ENCODE measurements around the gene ARHGEF19.
"Not testable (repeated sequence)": the region's sequence is repeated elsewhere in the genome, so short reads cannot be mapped to it uniquely, and the experiment has no call there.

Gene ARHGEF19

GRCh38 chr1:16170283-16170673 is 42.2 kb downstream of the ARHGEF19 start:
- POLR2A ChIA-PET = no interaction called here
- no peak for TF ChIP-seq CTCF (IDR thresholded peaks at IDR 0.05; ENCODE audit: insufficient read depth, low read length, missing control alignments)
- CTCF ChIA-PET = interaction anchor here (1.5 kb wide), 1 partner anchor 91 kb away, joined by 3 read pairs; no protein-coding TSS in a partner anchor
- H3K4me3 ChIP-seq (ENCODE audit: low read depth, low read length) = no peak overlapping the region
- no peak for DNase-seq (ENCODE audit: low read depth, low spot score)

- CTCF ChIA-PET = interaction anchor here (0.9 to 1.3 kb wide), 5 partner anchors 12 to 89 kb away, joined by 3 to 5 read pairs (median 4); no protein-coding TSS in a partner anchor
- TF ChIP-seq CTCF (IDR thresholded peaks at IDR 0.05; ENCODE audit: insufficient read depth, low read length, missing control alignments) = no peak
- H3K4me3 ChIP-seq (ENCODE audit: low read depth, low read length) = no peak overlapping the region
- DNase-seq (ENCODE audit: low read depth, low spot score) = no peak
- POLR2A ChIA-PET = no interaction called here
Observed at GRCh38 chr1:16168622-16169360, 43.7 kb downstream of the ARHGEF19 start.

GRCh38 chr1:16168144-16168495 is 44.3 kb downstream of the ARHGEF19 start:
- H3K4me3 ChIP-seq (ENCODE audit: low read depth, low read length); DNase-seq (ENCODE audit: low read depth, low spot score); POLR2A ChIA-PET: not testable (repeated sequence)
- CTCF ChIA-PET = interaction anchor here (1.0 to 1.2 kb wide), 2 partner anchors 11 to 13 kb away, joined by 3 to 5 read pairs; no protein-coding TSS in a partner anchor

- ChIA-PET POLR2A (interaction anchor here (0.6 kb wide), 1 partner anchor 12 kb away, joined by 3 read pairs; no protein-coding TSS in a partner anchor), CTCF (interaction anchor here (1.2 kb wide), 1 partner anchor 13 kb away, joined by 3 read pairs; no protein-coding TSS in a partner anchor)
- DNase-seq (ENCODE audit: low read depth, low spot score) = no peak
Observed at GRCh38 chr1:16167331-16168143, 44.9 kb downstream of the ARHGEF19 start.

GRCh38 chr1:16166117-16166516 is 46.3 kb downstream of the ARHGEF19 start:
- TF ChIP-seq CTCF (IDR thresholded peaks at IDR 0.05; ENCODE audit: insufficient read depth, low read length, missing control alignments) = no peak
- ChIA-PET CTCF (interaction anchor here (0.8 to 6.3 kb wide), 3 partner anchors 9 to 85 kb away, joined by 4 to 52 read pairs (median 27); no protein-coding TSS in a partner anchor), POLR2A (no interaction called here)
- no peak overlapping the region for H3K4me3 ChIP-seq (ENCODE audit: low read depth, low read length)
- DNase-seq (ENCODE audit: low read depth, low spot score) = no peak

More at GRCh38 chr1:16167331-16168143, 44.9 kb downstream of the ARHGEF19 start:
- TF ChIP-seq CTCF (IDR thresholded peaks at IDR 0.05; ENCODE audit: insufficient read depth, low read length, missing control alignments) = no peak
- H3K4me3 ChIP-seq (ENCODE audit: low read depth, low read length) = peak overlapping the region; percentile 43

GRCh38 chr1:16165548-16165947 is 46.9 kb downstream of the ARHGEF19 start:
- POLR2A ChIA-PET = interaction anchor here (0.7 to 1.2 kb wide), 3 partner anchors 10 to 48 kb away, joined by 3 to 7 read pairs (median 3); partner anchors contain the start of gene EPHA2
- CTCF ChIA-PET = interaction anchor here (5.0 to 6.3 kb wide), 2 partner anchors 12 to 85 kb away, joined by 27 to 52 read pairs; no protein-coding TSS in a partner anchor
- DNase-seq (ENCODE audit: low read depth, low spot score) = no peak
- TF ChIP-seq CTCF (IDR thresholded peaks at IDR 0.05; ENCODE audit: insufficient read depth, low read length, missing control alignments) = no peak
- no peak overlapping the region for H3K4me3 ChIP-seq (ENCODE audit: low read depth, low read length)
